Panc1 (cell line): Measurements from ENCODE around the gene SMYD5. TPM values are rescaled to one million over a fixed set of nuclear protein-coding genes. Genes with fewer than 3 reads are reported as not detected.
"Not testable (repeated sequence)": the region's sequence is repeated elsewhere in the genome, so short reads cannot be mapped to it uniquely, and the experiment has no call there.

ENCODE experiments used
- ATAC-seq: fragments of 200-7000 bp; cut with Tn5 transposase; 2 replicates; pipeline ENCODE4 v1.9.1; 2020; ENCODE audit warnings: mild to moderate bottlenecking, moderate library complexity
- BruUV-seq: library from RNA; stranded (reverse); fragments of 400-500 nt; replicated peaks from 2 replicates; lab custom pipeline; 2021; lab: Mats Ljungman, UMichigan
- CTCF ChIA-PET: fragments of 300-600 bp; sonication (Branson Sonifier 250); formaldehyde crosslinking; loops from one replicate; lab custom pipeline; 2022; ENCODE audit warnings: antibody characterized with exemption; lab: Charles Lee
- POLR2A ChIA-PET: fragments of 300-600 bp; sonication (Branson Sonifier 250); formaldehyde crosslinking; loops from one replicate; lab custom pipeline; 2022; ENCODE audit warnings: antibody characterized with exemption; lab: Charles Lee
- DNase-seq: peaks from one replicate; pipeline ENCODE4 v3.0.0-alpha.2; 2010; ENCODE audit warnings: low read depth, low spot score
- H3K27ac ChIP-seq: 2 replicates; pipeline ENCODE4 v1.5.1; 2011; ENCODE audit warnings: mild to moderate bottlenecking, low read length, inconsistent platforms
- H3K27me3 ChIP-seq: fragments of 200-500 bp; sonication (Bioruptor generic); 2 replicates; pipeline ENCODE4 v1.6.0; 2014; ENCODE audit warnings: low read length, inconsistent platforms; ENCODE audit not compliant: control insufficient read depth, insufficient read depth
- H3K36me3 ChIP-seq: fragments of 200-500 bp; sonication (Bioruptor generic); 2 replicates; pipeline ENCODE4 v1.5.1; 2014; ENCODE audit warnings: inconsistent platforms, mild to moderate bottlenecking, low read length, moderate library complexity; ENCODE audit not compliant: control insufficient read depth, insufficient read depth
- H3K4me1 ChIP-seq: 2 replicates; pipeline ENCODE4 v1.5.1; 2011; ENCODE audit warnings: inconsistent platforms, mild to moderate bottlenecking, low read length, moderate library complexity; ENCODE audit not compliant: control insufficient read depth, insufficient read depth
- H3K4me3 ChIP-seq, 2 experiments: 2 replicates each; pipeline ENCODE4 v1.5.1; 2011 to 2012; ENCODE audit warnings: low read depth in 2 of 2, low read length in 2 of 2, mild to moderate bottlenecking in 2 of 2, inconsistent platforms in 1 of 2, moderate library complexity in 1 of 2
- H3K9me3 ChIP-seq: fragments of 200-500 bp; sonication (Bioruptor generic); 2 replicates; pipeline ENCODE4 v1.5.1; 2014; ENCODE audit warnings: low read depth, mild to moderate bottlenecking, inconsistent platforms, low read length, moderate library complexity; ENCODE audit not compliant: control insufficient read depth, insufficient read depth
- POLR2AphosphoS5 ChIP-seq: IDR thresholded peaks from 2 replicates; pipeline ENCODE4 v1.6.1; 2012; ENCODE audit warnings: mild to moderate bottlenecking, low read depth, low read length, moderate library complexity
- SIN3A ChIP-seq: IDR thresholded peaks from 2 replicates; pipeline ENCODE4 v1.6.1; 2012; ENCODE audit warnings: low read depth, mild to moderate bottlenecking, low read length, moderate library complexity, borderline replicate concordance; ENCODE audit not compliant: insufficient read depth
- TCF7L2 ChIP-seq: IDR thresholded peaks from 2 replicates; pipeline ENCODE4 v1.6.1; 2011; ENCODE audit warnings: mild to moderate bottlenecking, low read depth, low read length, inconsistent platforms
- in situ Hi-C: cut with HindIII; loops from 2 replicates; pipeline ENCODE4 v1.10.0; 2016; ENCODE audit warnings: low sequenced_read_pairs, low pct_unique_long_range_greater_than_20kb
- intact Hi-C: fragments of 100-400 bp; cut with micrococcal nuclease; formaldehyde crosslinking; loops from one replicate; pipeline ENCODE4 v1.10.0; 2022; ENCODE audit not compliant: unreplicated experiment
- total RNA-seq: library from RNA; stranded (reverse); gene quantifications from one replicate; pipeline ENCODE4 v1.2.1, GENCODE V29; 2021; ENCODE audit not compliant: unreplicated experiment
- TF ChIP-seq, protein P1 (sequence below), 2 experiments: IDR thresholded peaks; 2 replicates each; pipeline ENCODE4 v1.6.1; 2011 to 2012; ENCODE audit warnings: low read depth in 2 of 2, control low read depth in 1 of 2, low read length in 1 of 2, mild to moderate bottlenecking in 1 of 2, moderate library complexity in 1 of 2; ENCODE audit not compliant: insufficient read depth in 1 of 2
- TF ChIP-seq, protein P2 (sequence below): fragments of 450-650 bp; IDR thresholded peaks from 2 replicates; pipeline ENCODE4 v1.5.1; 2017; ENCODE audit warnings: mild to moderate bottlenecking

The SMYD5 gene
- total RNA-seq, 1 experiment from 2014 or later, result 37.6 TPM

GRCh38 chr2:73170341-73170740, 43.7 kb upstream of the SMYD5 start:
- intact Hi-C loops, H3K36me3 ChIP-seq, POLR2A ChIA-PET, CTCF ChIA-PET, ATAC-seq, H3K27me3 ChIP-seq, H3K9me3 ChIP-seq, H3K27ac ChIP-seq, DNase-seq, H3K4me3 ChIP-seq, BruUV-seq, in situ Hi-C loops, H3K4me1 ChIP-seq: not testable (repeated sequence)

DNA sequence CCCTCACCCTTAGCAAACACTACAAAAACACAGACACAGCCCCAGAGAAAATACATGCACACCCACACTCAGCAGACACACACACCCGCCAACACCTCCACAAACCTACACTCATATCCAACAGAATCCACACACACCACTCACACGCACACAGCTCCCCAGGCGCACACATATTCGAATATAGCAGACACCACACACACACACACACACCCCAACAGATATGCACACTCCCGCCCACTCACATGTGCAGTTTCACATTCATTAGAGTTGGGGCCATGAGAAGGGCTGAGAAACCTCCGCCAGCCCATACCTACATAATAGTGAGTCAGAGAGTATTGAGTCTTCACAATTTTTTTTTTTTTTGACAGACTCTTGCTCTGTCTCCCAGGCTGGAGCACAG, 41.1 kb upstream of the SMYD5 start:
- no peak overlapping the region for H3K27ac ChIP-seq
- no peak overlapping the region for H3K4me3 ChIP-seq
- peaks cover 3% of the 10 kb centered on the region for H3K27me3 ChIP-seq
- H3K4me1 ChIP-seq, result peaks cover 9% of the 10 kb centered on the region
- no peaks in the 10 kb centered on the region for H3K36me3 ChIP-seq
- DNase-seq (no peak), ATAC-seq (no peak)
- no peaks in the 10 kb centered on the region for H3K9me3 ChIP-seq
- POLR2A ChIA-PET, result no interaction called here
- BruUV-seq, result no TSS peak
- in situ Hi-C loops, result no loop called here
- CTCF ChIA-PET, result interaction anchor here (0.6 kb wide), 1 partner anchor 17 kb away, joined by 3 read pairs; no protein-coding TSS in a partner anchor
- intact Hi-C loops, result no loop called here
- TF ChIP-seq SIN3A (no peak), TCF7L2 (no peak), POLR2AphosphoS5 (no peak)
- TF ChIP-seq, protein P1, sequence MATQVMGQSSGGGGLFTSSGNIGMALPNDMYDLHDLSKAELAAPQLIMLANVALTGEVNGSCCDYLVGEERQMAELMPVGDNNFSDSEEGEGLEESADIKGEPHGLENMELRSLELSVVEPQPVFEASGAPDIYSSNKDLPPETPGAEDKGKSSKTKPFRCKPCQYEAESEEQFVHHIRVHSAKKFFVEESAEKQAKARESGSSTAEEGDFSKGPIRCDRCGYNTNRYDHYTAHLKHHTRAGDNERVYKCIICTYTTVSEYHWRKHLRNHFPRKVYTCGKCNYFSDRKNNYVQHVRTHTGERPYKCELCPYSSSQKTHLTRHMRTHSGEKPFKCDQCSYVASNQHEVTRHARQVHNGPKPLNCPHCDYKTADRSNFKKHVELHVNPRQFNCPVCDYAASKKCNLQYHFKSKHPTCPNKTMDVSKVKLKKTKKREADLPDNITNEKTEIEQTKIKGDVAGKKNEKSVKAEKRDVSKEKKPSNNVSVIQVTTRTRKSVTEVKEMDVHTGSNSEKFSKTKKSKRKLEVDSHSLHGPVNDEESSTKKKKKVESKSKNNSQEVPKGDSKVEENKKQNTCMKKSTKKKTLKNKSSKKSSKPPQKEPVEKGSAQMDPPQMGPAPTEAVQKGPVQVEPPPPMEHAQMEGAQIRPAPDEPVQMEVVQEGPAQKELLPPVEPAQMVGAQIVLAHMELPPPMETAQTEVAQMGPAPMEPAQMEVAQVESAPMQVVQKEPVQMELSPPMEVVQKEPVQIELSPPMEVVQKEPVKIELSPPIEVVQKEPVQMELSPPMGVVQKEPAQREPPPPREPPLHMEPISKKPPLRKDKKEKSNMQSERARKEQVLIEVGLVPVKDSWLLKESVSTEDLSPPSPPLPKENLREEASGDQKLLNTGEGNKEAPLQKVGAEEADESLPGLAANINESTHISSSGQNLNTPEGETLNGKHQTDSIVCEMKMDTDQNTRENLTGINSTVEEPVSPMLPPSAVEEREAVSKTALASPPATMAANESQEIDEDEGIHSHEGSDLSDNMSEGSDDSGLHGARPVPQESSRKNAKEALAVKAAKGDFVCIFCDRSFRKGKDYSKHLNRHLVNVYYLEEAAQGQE (IDR thresholded peaks at IDR 0.05; ENCODE audit: insufficient read depth in 1 of 2, low read depth in 2 of 2, low read length in 1 of 2), result no peak
- TF ChIP-seq, protein P2, sequence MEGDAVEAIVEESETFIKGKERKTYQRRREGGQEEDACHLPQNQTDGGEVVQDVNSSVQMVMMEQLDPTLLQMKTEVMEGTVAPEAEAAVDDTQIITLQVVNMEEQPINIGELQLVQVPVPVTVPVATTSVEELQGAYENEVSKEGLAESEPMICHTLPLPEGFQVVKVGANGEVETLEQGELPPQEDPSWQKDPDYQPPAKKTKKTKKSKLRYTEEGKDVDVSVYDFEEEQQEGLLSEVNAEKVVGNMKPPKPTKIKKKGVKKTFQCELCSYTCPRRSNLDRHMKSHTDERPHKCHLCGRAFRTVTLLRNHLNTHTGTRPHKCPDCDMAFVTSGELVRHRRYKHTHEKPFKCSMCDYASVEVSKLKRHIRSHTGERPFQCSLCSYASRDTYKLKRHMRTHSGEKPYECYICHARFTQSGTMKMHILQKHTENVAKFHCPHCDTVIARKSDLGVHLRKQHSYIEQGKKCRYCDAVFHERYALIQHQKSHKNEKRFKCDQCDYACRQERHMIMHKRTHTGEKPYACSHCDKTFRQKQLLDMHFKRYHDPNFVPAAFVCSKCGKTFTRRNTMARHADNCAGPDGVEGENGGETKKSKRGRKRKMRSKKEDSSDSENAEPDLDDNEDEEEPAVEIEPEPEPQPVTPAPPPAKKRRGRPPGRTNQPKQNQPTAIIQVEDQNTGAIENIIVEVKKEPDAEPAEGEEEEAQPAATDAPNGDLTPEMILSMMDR, result no peak

DNA sequence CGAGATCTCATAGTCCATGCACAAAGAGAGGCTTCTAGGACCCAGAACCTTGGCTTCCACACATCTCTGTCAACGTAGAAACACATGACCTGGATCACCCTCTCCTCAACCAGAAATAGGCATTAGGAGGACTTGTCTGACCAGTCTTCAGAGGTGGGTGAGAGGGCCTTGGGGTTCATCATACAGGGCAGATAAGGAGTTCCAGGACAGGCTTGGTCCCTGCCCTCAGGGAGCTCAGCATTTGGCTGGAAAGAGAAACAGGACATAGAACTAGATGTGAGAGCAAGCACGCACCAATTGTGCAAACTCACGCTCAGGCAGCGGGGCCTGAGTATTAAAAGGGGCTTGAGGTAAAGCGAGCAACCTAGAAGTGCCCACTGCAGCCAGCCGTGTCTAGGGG, 40.3 kb upstream of the SMYD5 start:
- intact Hi-C loops, result no loop called here
- CTCF ChIA-PET, result interaction anchor here (0.6 to 0.8 kb wide), 2 partner anchors 18 to 40 kb away, joined by 3 read pairs; no protein-coding TSS in a partner anchor

More for the DNA sequence above, 40.3 kb upstream of the SMYD5 start:
- in situ Hi-C loops, result no loop called here
- no peaks in the 10 kb centered on the region for H3K36me3 ChIP-seq
- ATAC-seq, result no peak
- H3K4me3 ChIP-seq, result no peak overlapping the region
- no peak for TF ChIP-seq POLR2AphosphoS5
- TF ChIP-seq, protein P2, result no peak
- TF ChIP-seq SIN3A, result no peak
- TF ChIP-seq TCF7L2, result no peak
- TF ChIP-seq, protein P1 (IDR thresholded peaks at IDR 0.05; ENCODE audit: insufficient read depth in 1 of 2, low read depth in 2 of 2, low read length in 1 of 2), result no peak
- H3K4me1 ChIP-seq, result peaks cover 11% of the 10 kb centered on the region
- no peak overlapping the region for H3K27ac ChIP-seq
- DNase-seq, result no peak
- H3K27me3 ChIP-seq, result peaks cover 3% of the 10 kb centered on the region
- no peaks in the 10 kb centered on the region for H3K9me3 ChIP-seq
- BruUV-seq, result no TSS peak
- POLR2A ChIA-PET, result no interaction called here
